Motor neuron (in vitro differentiated cells): ENCODE results near the gene B4GALNT4. TPM values are rescaled to one million over a fixed set of nuclear protein-coding genes. Genes with fewer than 3 reads are reported as not detected.
"Not testable (repeated sequence)": the region's sequence is repeated elsewhere in the genome, so short reads cannot be mapped to it uniquely, and the experiment has no call there.

ENCODE experiments used
- ATAC-seq, 8 experiments: fragments of 200-7000 bp; cut with Tn5 transposase; replicated peaks in 6 of 8; 2 replicates each; pipeline ENCODE4 v1.8.0; 2021; ENCODE audit warnings: mild to moderate bottlenecking in 8 of 8, moderate library complexity in 8 of 8
- H3K27ac ChIP-seq, 2 donors: fragments of 250-450 bp; sonication (Bioruptor Pico); 2 replicates each; pipeline ENCODE4 v1.9.0; 2021; ENCODE audit warnings: antibody characterized with exemption in 2 of 2, mild to moderate bottlenecking in 2 of 2, moderate library complexity in 1 of 2
- H3K4me1 ChIP-seq, 2 donors: fragments of 250-450 bp; sonication (Bioruptor Pico); replicated peaks in 1 of 2; 2 replicates each; pipeline ENCODE4 v1.6.1; 2021; ENCODE audit warnings: antibody characterized with exemption in 2 of 2, mild to moderate bottlenecking in 2 of 2, moderate library complexity in 1 of 2
- H3K4me3 ChIP-seq, 5 donors: fragments of 250-450 bp; sonication (Bioruptor Pico); 2 replicates each; pipeline ENCODE4 v1.9.0; 2021; ENCODE audit warnings: antibody characterized with exemption in 5 of 5, mild to moderate bottlenecking in 5 of 5, moderate library complexity in 4 of 5
- WGBS, 10 experiments: fragments of 450-650 bp; shearing (Covaris generic); methylation state at CpG; one replicate each; pipeline ENCODE4 v1.0.0; 2022; 5-methylcytosine and 5-hydroxymethylcytosine counted together
- in situ Hi-C, 9 experiments: fragments of 400-800 bp; cut with MboI; loops; one replicate each; pipeline ENCODE4 v1.15.0; 2021; ENCODE audit warnings: low sequenced_read_pairs in 9 of 9, low pct_unique_long_range_greater_than_20kb in 2 of 9; ENCODE audit not compliant: unreplicated experiment in 9 of 9
- total RNA-seq, 8 experiments: library from RNA; unstranded; fragments of 300-600 nt; gene quantifications; 2 replicates each; pipeline versions ENCODE4 v1.2.3 to v1.2.4, GENCODE V29; 2022

B4GALNT4 gene
- total RNA-seq, 8 experiments from 2014 or later: 9.7 to 103 (median 70.9) TPM

DNA sequence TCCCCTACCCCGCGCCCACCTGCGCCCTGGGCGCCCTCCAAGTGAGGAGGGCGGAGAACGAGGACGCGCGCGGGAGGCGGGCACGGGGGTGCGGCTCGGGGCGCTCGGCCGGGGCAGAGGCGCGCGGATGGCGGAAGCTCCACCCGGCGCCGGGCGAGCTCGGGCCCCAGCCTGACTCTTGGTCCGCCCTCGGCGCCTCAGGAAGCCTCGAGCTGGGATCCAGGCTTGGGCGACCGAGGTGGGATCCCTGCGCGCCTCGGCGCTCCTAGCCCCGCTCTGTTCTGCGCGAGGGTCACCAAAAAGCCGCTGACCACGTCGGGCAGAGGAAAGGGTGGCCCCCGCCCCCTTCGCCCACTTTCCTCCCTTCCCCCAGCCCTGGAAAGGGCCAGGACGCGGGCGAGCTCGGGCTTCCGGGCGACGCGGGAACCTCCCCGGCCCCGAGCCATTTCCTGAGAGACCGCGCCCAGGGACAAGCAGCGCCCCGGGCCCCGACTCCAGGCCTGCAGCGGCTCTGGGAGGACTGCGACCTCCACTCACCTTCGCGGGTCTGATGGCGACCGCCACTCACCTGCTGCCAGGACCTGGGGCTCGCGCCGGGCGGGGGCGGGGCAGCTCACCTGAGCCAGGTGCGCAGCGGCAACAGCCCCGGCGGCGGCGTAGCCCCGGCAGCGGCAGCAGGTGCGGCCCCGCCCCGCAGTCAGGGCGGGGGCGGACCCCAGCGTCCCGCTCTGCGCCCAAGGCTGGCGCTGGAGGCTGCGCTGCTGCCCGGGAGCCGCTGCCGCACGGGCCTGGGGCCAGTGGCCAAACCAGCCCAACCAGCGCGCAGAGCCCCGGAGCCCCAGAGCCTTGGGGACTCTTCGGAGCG is 47.7 kb downstream of the B4GALNT4 start:
- in situ Hi-C loops: no loop called here
- Histone ChIP-seq H3K4me1 (no peaks in the 10 kb centered on the region), H3K27ac (no peak overlapping the region), H3K4me3 (peak overlapping the region in 4 of 5 donors; percentile 15 to 24 (median 20))
- 0% methylated on average over 9 of the region's 97 CpGs; no CpG with 5 or more reads in 9 of the 10 experiments for WGBS, 10 experiments
- ATAC-seq: peak; percentile 34 to 82 (median 43)

DNA sequence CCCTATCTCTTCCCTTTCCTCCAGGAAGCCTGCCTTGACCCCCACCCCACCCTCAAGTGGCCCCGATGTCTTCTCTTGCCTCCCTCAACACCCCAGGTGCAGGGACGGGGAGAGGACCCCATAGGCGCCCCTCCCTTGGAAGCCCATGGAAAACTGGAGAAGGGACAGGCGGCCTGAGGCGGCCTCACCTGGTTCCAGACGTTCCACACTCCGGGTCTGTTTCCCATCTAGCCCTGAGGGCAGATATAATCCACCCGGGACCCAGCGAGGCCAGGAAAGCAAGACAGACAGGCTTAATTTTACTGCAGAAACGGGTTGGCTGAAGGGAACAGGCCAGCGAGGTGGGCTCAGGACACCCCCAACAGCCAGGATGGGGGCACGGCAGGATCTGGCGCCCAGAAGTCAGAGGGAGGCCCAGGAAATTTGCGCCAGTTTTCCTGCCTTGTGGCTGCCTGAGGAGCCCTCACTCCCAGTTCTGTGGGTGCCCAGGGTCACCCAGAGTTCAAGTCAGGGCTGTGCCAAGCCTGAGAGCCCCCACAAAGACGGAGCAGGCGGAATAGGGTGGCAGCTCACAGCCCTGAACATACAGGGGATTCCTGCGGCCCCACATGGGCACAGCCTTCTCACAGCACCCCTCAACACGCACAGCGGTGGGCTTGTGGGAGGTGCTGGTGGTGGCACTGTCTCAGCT is 48.5 kb downstream of the B4GALNT4 start:
- Histone ChIP-seq H3K27ac (no peak overlapping the region), H3K4me1 (no peaks in the 10 kb centered on the region), H3K4me3 (no peak overlapping the region)
- in situ Hi-C loops: no loop called here
- ATAC-seq: no peak
- 59 to 73% (median 60%) methylated on average over 1 to 3 of the region's 19 CpGs; no CpG with 5 or more reads in 7 of the 10 experiments for WGBS, 10 experiments

DNA sequence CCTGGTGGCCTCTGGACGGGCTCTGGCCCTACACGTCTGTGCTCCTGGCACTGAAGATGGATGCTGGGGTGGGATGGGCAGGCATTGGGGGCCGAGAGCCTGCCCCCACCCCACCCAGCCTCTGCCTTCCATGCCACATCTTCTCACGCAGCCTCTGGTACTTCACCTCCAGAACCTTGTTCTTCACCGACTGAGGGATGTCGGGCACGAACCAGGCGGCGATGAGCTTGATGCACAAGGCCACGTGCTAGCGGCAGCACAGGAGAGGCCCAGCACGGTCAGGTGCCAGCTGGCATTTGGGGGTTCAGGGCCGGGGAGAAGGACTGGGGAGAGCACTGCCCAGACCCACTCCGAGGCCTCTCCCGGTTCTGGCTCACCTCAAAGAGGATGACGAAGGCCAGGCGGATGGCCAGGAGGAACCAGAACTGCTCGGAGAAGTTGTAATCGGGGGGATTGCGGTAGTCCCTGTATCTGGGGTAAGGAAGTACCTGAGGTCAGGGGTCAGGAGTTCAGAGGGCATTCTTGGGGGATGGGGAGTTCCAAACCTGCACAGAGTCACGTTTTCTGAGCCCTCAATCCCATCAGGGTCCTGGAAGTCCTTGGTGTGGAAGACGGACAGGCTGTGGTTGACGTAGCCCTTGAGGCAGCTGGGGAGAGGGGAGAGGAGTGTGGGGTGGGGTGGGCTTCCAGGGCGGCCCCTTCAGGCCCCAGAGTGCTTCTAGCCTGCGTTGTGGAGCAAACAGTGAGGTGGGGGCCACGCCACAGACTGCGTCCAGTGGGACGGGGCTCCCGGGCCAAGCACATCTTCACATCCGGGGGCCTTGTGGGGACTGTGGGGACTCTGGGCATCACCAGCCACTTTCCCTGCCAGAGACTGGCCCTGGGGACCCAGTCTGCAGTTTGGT is 49.3 kb downstream of the B4GALNT4 start:
- 33 to 76% methylated on average over 1 to 8 of the region's 30 CpGs; no CpG with 5 or more reads in 8 of the 10 experiments for WGBS, 10 experiments
- H3K4me1 ChIP-seq: no peaks in the 10 kb centered on the region
- H3K4me3 ChIP-seq: no peak overlapping the region
- no peak overlapping the region for H3K27ac ChIP-seq
- ATAC-seq: no peak
- in situ Hi-C loops: no loop called here

DNA sequence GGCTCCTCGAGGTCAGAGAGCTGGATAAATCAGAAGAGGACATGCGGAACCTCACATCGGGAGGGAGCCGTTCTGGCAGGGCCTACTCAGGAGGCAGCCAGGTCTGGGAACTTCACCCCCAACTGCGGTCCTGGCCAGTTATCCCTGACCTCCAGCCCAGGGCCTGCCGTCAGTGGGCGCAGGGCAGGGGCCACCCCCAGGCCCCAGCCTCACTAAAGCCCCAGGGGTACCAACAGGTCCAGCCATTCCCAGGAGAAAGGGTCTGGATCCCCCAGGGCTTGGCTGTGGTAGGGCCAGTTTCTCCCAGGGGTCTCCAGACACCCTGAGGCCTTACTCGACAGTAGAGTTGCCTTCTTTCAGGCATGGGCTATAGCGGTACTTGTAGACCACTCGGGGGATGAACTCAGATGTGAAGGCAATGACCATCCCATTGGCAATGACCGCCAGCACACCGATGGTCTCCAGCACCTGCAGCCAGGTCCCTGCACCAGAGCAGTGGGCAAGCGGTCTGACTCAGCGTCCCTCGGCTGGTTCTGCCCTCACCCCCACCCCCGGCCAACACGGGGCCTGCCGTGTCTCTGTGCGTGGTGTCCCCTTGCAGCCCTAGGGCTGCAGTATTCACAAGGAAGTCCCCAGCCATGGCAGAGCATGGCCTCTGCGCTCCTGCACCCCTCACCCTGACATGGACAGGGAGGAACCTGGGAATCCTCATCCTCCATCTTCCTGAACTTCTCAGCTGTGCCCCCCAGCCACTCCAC is 50.1 kb downstream of the B4GALNT4 start:
- Histone ChIP-seq H3K27ac (no peak overlapping the region), H3K4me3 (no peak overlapping the region), H3K4me1 (no peaks in the 10 kb centered on the region)
- in situ Hi-C loops: no loop called here
- ATAC-seq: no peak
- 80 to 90% methylated on average over 2 of the region's 20 CpGs; no CpG with 5 or more reads in 8 of the 10 experiments for WGBS, 10 experiments

DNA sequence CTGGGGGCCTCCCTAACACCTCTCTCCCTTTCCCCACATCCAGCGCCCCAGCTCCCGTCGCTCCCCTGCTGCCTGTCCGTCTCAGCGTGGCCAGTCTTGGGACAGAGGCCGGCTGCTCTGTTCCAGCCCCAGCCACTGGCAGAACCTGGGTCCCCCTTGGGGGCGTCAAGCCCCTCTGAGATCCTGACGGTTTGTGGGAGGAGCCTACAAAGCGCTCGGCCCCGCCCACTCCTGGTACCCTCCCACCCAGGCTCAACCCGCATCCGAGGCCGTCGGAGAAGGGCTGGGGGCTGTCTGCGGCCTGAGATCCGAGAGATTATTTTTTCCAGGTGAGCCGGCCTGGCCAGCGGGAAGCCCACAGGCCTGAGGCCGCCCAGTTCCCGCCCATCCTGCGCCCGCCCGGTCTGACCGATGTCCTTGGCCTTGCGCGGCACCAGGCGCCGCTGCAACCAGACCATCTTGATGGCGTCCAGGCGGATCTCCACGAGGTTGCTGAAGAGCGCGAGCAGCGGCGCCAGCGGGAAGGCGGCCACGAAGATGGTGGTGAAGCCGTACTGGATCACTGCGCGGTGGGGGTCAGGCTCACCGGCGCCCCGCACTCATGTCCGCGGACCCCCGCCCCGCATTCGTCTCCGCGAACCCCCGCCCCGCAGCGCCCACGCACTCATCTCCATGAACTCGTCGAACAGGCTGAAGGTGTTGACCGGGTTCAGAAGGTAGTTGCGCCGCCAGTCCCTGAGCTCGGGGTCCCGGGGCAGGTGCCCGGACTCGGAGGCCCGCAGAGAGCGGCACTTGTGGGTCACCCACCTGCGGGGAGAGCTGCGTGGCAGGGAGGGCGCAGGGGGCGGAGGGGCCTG is 51.0 kb downstream of the B4GALNT4 start:
- Histone ChIP-seq H3K4me1 (no peaks in the 10 kb centered on the region), H3K4me3 (no peak overlapping the region), H3K27ac (no peak overlapping the region)
- in situ Hi-C loops: no loop called here
- no peak for ATAC-seq
- 42 to 100% (median 92%) methylated on average over 1 to 3 of the region's 71 CpGs; no CpG with 5 or more reads in 7 of the 10 experiments for WGBS, 10 experiments

DNA sequence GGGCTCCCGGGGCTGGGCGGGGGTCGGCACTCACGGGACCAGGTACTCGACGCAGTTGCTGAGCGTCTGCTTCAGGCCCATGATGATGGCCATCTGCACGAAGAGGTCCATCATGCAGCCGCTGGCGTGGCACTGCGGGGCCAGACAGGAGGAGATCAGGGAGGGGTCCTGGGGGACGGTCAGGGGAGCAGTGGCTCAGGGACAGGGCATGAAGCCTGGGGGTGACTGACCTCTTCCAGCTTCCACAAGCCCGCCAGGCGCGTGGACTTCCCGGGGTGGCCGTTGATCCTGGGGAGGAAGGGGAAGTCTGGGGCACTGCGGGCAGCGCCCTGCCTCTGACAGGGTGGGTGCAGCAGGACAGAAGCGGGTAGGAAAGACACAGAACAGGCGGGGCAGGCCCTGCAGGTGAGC is 51.6 kb downstream of the B4GALNT4 start:
- no CpG with 5 or more reads among the region's 21 CpGs for WGBS, 10 experiments
- Histone ChIP-seq H3K4me3 (no peak overlapping the region), H3K27ac (no peak overlapping the region), H3K4me1 (no peaks in the 10 kb centered on the region)
- ATAC-seq: no peak
- in situ Hi-C loops: no loop called here

DNA sequence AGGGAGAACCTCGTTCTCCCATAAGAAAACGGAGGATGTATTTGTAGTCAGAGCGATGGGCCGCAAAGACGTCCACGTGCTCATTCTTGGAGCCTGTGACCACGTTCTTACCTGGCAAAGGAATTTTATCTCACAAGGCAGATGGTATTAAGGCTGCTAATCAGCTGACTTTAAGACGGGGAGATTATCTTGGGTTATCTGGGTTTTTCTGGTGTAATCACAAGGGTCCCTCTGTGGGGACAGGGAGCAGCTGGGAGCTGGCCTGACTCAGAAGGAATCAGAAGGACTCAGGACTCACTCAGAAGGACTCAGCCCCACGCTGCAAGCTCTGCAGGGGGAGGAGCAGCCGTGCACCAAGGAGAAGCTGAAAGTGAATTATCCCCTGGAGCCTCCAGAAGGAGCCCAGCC is 53.0 kb downstream of the B4GALNT4 start:
- in situ Hi-C loops: no loop called here
- Histone ChIP-seq H3K4me1 (no peaks in the 10 kb centered on the region), H3K4me3 (no peak overlapping the region), H3K27ac (no peak overlapping the region)
- no peak for ATAC-seq
- 20 to 77% (median 63%) methylated on average over 1 to 7 of the region's 10 CpGs; no CpG with 5 or more reads in 2 of the 10 experiments for WGBS, 10 experiments

DNA sequence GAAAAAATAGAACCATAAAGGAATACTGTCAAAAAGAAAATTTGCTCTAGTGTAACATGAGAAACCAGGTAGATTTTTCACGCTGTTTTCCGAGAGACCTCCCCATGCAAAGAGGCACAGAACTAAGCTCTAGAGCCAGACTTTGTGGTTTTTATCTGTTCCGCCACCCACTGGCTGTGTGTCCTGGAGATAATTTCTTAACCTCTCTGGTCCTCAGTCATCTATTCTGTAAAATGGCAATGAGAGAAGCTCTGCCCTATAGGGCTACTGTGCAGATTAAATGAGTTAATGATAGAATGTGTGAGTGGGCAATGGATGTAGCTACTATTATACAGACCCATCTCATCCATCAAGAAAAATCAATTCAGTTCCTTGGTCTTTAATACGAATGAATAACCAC is 54.9 kb downstream of the B4GALNT4 start:
- Histone ChIP-seq H3K4me1 (no peaks in the 10 kb centered on the region), H3K4me3 (no peak overlapping the region), H3K27ac (no peak overlapping the region)
- 21 to 90% (median 74%) methylated on average over 1 to 3 of the region's 4 CpGs for WGBS, 10 experiments
- in situ Hi-C loops: no loop called here
- no peak for ATAC-seq

DNA sequence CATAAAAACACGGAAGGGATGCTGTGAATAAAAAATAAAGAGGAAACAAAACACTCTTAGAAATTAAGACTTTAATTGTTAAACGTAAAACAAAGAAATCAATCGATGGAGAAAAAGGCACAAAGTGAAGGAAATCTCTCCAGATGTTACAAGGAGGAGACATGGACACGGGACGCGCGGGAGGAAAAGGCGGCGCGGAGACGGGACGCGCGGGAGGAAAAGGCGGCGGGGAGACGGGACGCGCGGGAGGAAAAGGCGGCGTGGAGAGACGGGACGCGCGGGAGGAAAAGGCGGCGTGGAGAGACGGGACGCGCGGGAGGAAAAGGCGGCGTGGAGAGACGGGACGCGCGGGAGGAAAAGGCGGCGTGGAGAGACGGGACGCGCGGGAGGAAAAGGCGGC is 55.5 kb downstream of the B4GALNT4 start:
- H3K27ac ChIP-seq, ATAC-seq, H3K4me1 ChIP-seq, H3K4me3 ChIP-seq, in situ Hi-C loops: not testable (repeated sequence)
- 9 to 93% (median 58%) methylated on average over 5 to 32 of the region's 45 CpGs for WGBS, 10 experiments

DNA sequence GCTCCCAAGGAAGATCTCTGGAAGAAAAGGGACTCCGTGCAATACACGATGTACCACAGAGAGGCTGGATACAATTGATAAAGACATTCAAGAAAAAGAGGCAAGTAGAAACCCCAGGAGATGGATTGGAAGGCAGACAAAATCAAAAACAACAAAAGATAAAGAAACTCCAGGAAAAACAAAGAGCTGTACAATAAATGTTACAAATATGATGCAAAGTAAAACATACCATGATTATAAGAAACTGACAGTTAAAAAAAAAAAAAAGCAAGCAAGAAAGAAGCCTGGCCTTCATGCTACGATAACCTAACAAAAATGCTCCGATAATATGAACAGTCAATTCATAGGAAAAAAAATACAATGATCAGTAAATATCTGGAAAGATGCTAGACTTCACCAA is 56.0 kb downstream of the B4GALNT4 start:
- no peak overlapping the region for H3K27ac ChIP-seq
- WGBS, 10 experiments: 49 to 100% (median 78%) methylated on average over 1 to 4 of the region's 4 CpGs
- no peak overlapping the region for H3K4me3 ChIP-seq
- in situ Hi-C loops: no loop called here
- no peak for ATAC-seq
- H3K4me1 ChIP-seq: no peaks in the 10 kb centered on the region

DNA sequence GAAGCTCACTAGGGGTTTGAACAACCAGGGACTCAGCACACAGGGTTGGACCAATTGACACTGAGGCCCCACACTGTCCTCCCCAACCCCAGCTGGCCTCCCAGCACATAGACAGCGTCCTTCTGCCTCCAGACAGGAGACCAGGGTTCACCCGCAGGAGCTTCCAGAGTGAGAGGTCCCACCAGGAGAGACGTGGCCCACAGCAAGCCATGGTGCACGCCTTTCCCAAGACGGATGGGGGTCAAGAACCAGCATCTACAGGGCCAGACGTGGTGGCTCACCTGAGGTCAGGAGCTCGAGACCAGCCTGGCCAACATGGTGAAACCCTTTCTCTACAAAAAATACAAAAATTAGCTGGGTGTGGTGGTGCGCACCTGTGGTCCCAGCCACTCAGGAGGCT is 57.6 kb downstream of the B4GALNT4 start:
- 37 to 83% (median 75%) methylated on average over 1 to 6 of the region's 8 CpGs; no CpG with 5 or more reads in 6 of the 10 experiments for WGBS, 10 experiments
- no peak overlapping the region for H3K27ac ChIP-seq
- no peak for ATAC-seq
- in situ Hi-C loops: no loop called here
- no peaks in the 10 kb centered on the region for H3K4me1 ChIP-seq
- no peak overlapping the region for H3K4me3 ChIP-seq

DNA sequence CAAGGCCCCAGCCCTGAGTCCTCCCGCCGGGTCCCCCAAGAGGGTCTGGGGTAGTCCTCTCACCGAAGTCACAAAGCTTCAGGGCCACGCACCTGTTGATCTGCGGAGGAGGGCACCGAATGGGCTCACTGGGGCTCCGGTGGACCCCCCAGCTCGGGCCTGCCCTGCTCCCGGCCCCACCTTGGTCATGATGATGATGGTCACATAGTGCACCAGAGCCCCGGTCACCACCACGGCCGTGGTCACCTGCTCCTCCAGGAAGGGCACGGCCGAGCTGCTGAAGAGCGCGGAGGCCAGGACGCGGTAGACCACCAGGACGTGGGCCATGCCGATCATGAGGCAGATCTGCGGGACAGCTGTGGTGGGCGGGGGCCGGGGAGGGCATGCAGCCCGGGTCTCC is 59.0 kb downstream of the B4GALNT4 start:
- no peaks in the 10 kb centered on the region for H3K4me1 ChIP-seq
- in situ Hi-C loops: no loop called here
- 40% methylated on average over 1 of the region's 24 CpGs; no CpG with 5 or more reads in 9 of the 10 experiments for WGBS, 10 experiments
- no peak overlapping the region for H3K4me3 ChIP-seq
- ATAC-seq: no peak
- H3K27ac ChIP-seq: no peak overlapping the region
